Measurements from ENCODE around the gene C15orf40.
A peak's percentile ranks its signal among the peaks of the same experiment; 100 is the strongest.
"Not testable (repeated sequence)": the region's sequence is repeated elsewhere in the genome, so short reads cannot be mapped to it uniquely, and the experiment has no call there.

The C15orf40 gene

GRCh38 chr15:82952158-82953081 is 59.0 kb downstream of the C15orf40 start, which contains the start of gene HOMER2:
TSS of gene HOMER2 (minus strand) at chr15:82952720. CDS start at chr15:82952535, 185 bp downstream.
- peak in 1 of 2 donors; percentile 2 for DNase-seq (ENCODE audit: low read depth in 1 of 2, low spot score in 1 of 2)

- DNase-seq (ENCODE audit: low read depth in 1 of 2, low spot score in 1 of 2): no peak
Observed at GRCh38 chr15:82951472-82952157, 59.8 kb downstream of the C15orf40 start.

- no peak for DNase-seq (ENCODE audit: low read depth in 1 of 2, low spot score in 1 of 2)
Observed at GRCh38 chr15:82950746-82951370, 60.6 kb downstream of the C15orf40 start.

GRCh38 chr15:82950295-82950694 is 61.1 kb downstream of the C15orf40 start:
- DNase-seq (ENCODE audit: low read depth in 1 of 2, low spot score in 1 of 2): no peak

GRCh38 chr15:82946155-82946701 is 65.2 kb downstream of the C15orf40 start:
- DNase-seq (ENCODE audit: low read depth in 1 of 2, low spot score in 1 of 2): no peak

- no peak for DNase-seq (ENCODE audit: low read depth in 1 of 2, low spot score in 1 of 2)
Observed at GRCh38 chr15:82945326-82945725, 66.1 kb downstream of the C15orf40 start.

DNA sequence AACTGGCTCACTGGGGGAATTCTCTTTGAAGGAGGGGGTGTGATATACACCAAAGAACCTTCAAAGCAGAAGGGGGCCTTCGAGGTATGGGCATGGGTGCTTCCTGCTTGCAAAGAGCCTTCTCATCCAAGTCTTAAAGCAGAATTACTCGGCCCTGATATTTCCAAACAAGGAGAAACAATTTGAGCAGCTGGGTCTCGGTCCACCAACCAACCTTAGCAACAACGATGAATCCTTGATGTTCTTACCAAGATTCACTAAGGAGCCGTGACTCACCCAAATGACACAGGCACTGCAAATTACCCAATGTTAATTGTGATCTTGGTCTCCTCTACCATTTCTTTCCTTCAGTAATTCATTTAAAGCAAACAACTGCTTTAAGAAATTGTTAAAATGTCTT is 66.6 kb downstream of the C15orf40 start:
- DNase-seq (ENCODE audit: low read depth in 1 of 2, low spot score in 1 of 2): no peak

DNA sequence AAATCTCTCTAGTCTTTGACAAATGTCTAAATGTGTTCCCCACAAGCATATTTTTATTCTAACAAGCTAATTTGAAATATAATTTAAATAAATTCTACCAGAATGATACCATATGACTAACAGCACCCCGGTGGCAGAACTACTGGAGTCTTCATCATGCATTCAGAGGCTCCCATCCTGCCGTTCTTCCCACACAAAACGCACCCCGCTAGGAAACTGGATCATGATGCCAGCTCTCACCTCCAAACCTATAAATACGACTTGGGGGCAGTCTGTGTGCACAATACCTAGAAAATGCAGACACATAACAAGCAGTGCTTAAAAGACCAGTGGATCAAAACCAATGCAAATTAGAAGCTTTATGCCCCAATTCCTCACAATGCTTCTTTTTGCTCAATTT is 67.4 kb downstream of the C15orf40 start:
- no peak for DNase-seq (ENCODE audit: low read depth in 1 of 2, low spot score in 1 of 2)

- DNase-seq (ENCODE audit: low read depth in 1 of 2, low spot score in 1 of 2): no peak
Observed at GRCh38 chr15:82943176-82943575, 68.3 kb downstream of the C15orf40 start.

GRCh38 chr15:82942691-82943090 is 68.7 kb downstream of the C15orf40 start:
- DNase-seq (ENCODE audit: low read depth in 1 of 2, low spot score in 1 of 2): no peak

DNA sequence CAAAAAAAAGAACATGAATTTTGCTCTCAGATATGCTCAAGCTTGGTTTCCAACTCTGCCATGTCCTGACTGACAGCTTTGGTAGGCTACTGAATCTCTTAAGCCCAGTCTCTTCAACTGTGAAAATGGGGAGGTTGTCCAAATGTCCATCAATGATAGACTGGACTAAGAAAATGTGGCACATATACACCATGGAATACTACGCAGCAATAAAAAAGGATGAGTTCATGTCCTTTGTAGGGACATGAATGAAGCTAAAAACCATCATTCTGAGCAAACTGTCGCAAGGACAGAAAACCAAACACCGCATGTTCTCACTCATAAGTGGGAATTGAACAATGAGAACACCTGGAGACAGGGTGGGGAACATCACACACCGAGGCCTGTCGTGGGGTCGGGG is 71.8 kb downstream of the C15orf40 start:
- not testable (repeated sequence) for DNase-seq (ENCODE audit: low read depth in 1 of 2, low spot score in 1 of 2)
